Progenitor cell of endocrine pancreas (in vitro differentiated cells): Measurements from ENCODE around the gene LRRC3. TPM values are rescaled to one million over a fixed set of nuclear protein-coding genes. Genes with fewer than 3 reads are reported as not detected.
A peak's percentile ranks its signal among the peaks of the same experiment; 100 is the strongest.

Experiments used
- DNase-seq: peaks from one replicate; pipeline ENCODE4 v3.0.0; 2021; ENCODE audit warnings: low spot score; ENCODE audit not compliant: unreplicated experiment
- H3K27ac Mint-ChIP-seq: 2 replicates; pipeline ENCODE4 v1.8.0; 2021; ENCODE audit warnings: mild to moderate bottlenecking, moderate library complexity, mixed read lengths
- H3K27me3 Mint-ChIP-seq: 2 replicates; pipeline ENCODE4 v1.8.0; 2021; ENCODE audit warnings: mixed read lengths
- H3K36me3 Mint-ChIP-seq: 2 replicates; pipeline ENCODE4 v1.8.0; 2022; ENCODE audit warnings: mixed read lengths; ENCODE audit not compliant: insufficient read depth
- H3K4me1 Mint-ChIP-seq: 2 replicates; pipeline ENCODE4 v1.8.0; 2021; ENCODE audit warnings: low read depth, mixed read lengths
- H3K4me3 Mint-ChIP-seq: 2 replicates; pipeline ENCODE4 v1.8.0; 2021; ENCODE audit warnings: low read depth, mild to moderate bottlenecking, moderate library complexity, mixed read lengths
- H3K9me3 Mint-ChIP-seq: 2 replicates; pipeline ENCODE4 v1.8.0; 2021; ENCODE audit warnings: low read depth, mixed read lengths
- total RNA-seq: library from RNA; stranded (reverse); gene quantifications from 2 replicates; pipeline ENCODE4 v1.2.1, GENCODE V29; 2021
- TF ChIP-seq, protein P1 (sequence below): fragments of 200-600 bp; sonication (generic); IDR thresholded peaks from one replicate; pipeline ENCODE4 v1.5.0; 2021; ENCODE audit warnings: antibody characterized with exemption, mild to moderate bottlenecking; ENCODE audit not compliant: unreplicated experiment

The LRRC3 gene
- total RNA-seq, 1 donor from 2014 or later: 5.1 TPM

DNA sequence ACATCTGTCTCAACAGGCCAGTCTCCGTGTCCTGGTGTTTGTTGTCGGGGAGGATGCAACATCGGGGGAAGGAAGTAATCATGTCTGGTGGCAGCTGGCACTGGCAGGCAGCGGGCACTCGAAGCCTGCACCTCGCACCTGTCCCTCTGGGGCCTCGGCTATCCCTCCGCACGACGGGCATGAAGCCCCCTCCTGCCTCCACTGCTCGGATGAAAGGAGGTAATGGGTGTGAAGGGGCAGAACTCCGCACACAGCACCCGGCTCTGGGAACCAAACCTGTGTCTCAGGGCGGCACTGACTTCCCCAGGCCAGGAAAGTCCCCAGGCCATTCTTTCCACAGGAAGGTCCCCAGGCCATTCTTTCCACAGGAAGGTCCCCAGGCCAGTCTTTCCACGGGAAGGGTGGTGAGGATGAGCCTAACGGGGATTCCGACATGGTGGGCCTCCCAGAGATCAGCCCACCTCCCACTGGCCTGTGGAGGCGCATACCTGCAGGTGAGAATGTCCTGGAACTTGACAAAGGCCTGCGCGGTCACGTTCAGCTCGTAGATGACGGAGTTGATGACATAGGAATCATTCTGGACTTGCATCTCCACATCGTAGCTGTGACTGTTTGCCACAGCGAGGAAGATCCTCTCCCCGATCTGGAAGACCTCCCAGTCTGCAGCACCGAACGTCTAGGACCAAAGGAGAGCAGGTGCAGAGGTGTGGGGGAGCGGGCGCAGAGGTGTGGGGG is 53.6 kb downstream of the LRRC3 start:
- H3K4me3 Mint-ChIP-seq: no peak overlapping the region
- no peak overlapping the region for H3K27ac Mint-ChIP-seq
- TF ChIP-seq, protein P1, sequence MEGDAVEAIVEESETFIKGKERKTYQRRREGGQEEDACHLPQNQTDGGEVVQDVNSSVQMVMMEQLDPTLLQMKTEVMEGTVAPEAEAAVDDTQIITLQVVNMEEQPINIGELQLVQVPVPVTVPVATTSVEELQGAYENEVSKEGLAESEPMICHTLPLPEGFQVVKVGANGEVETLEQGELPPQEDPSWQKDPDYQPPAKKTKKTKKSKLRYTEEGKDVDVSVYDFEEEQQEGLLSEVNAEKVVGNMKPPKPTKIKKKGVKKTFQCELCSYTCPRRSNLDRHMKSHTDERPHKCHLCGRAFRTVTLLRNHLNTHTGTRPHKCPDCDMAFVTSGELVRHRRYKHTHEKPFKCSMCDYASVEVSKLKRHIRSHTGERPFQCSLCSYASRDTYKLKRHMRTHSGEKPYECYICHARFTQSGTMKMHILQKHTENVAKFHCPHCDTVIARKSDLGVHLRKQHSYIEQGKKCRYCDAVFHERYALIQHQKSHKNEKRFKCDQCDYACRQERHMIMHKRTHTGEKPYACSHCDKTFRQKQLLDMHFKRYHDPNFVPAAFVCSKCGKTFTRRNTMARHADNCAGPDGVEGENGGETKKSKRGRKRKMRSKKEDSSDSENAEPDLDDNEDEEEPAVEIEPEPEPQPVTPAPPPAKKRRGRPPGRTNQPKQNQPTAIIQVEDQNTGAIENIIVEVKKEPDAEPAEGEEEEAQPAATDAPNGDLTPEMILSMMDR: no peak
- no peaks in the 10 kb centered on the region for H3K9me3 Mint-ChIP-seq
- no peaks in the 10 kb centered on the region for H3K36me3 Mint-ChIP-seq
- H3K4me1 Mint-ChIP-seq: peaks cover 3% of the 10 kb centered on the region
- DNase-seq: no peak
- no peaks in the 10 kb centered on the region for H3K27me3 Mint-ChIP-seq

- Mint-ChIP-seq H3K9me3 (no peaks in the 10 kb centered on the region), H3K4me3 (no peak overlapping the region), H3K27me3 (no peaks in the 10 kb centered on the region), H3K27ac (no peak overlapping the region), H3K36me3 (no peaks in the 10 kb centered on the region), H3K4me1 (peaks cover 3% of the 10 kb centered on the region)
- DNase-seq: no peak
- TF ChIP-seq, protein P1: no peak
These were observed 54.2 kb downstream of the LRRC3 start for GRCh38 chr21:44509539-44509938.

DNA sequence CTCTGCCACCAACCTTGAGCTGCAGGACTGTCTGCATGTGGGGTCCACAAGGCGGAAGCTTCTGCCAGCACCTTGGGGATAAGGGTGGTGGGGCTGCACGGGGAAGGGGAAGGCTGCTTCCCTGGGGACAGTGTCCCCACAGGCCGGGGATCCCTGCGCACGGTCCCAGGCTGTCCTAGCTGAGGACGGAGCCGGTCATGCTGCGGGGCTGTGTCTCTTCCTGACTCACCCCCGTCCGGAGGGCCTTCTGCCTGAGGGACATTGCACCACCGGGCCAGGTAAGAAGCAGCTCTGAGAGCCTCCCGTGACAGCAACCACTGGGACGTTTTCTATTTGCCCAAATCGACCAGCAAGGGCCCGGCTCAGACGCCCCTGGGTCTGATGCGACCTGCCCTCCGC is 54.8 kb downstream of the LRRC3 start:
- Mint-ChIP-seq H3K9me3 (no peaks in the 10 kb centered on the region), H3K27me3 (no peaks in the 10 kb centered on the region), H3K36me3 (no peaks in the 10 kb centered on the region), H3K4me1 (peaks cover 3% of the 10 kb centered on the region), H3K4me3 (no peak overlapping the region), H3K27ac (no peak overlapping the region)
- TF ChIP-seq, protein P1: no peak
- DNase-seq: no peak

DNA sequence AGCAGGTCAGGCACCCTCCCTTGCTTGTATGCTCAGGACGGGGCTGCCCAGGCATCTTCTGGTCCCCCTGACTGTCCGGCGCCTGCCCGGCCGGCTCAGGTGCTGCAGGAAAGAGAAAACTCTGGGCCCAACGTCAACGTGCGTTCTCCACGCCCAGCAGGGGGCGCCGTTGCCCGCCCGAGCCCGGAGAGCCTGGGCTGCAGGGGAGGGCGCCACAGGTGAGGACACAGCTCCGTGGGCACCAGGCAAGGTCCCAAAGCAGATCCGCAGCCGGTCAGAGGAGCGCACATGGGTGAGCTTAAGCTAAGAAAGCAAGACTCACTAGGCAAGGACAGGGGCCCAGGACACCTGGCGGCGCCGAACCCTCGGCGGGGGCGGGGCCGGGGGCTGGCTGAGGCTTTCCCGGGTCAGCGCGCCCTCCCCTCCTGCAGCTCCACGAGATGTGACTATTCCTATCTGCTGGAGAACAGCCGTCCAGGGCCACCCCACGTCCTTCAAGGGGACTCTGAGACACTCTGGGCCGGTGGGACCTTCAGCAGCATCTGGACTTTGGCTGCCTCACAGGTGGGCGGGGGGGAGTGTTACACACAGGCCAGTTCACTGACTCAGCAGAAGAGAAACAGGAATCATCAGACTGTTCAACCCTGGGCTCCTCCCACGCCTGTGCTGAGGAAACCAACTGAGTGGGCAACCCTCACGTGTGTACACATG is 55.4 kb downstream of the LRRC3 start:
- no peaks in the 10 kb centered on the region for H3K36me3 Mint-ChIP-seq
- TF ChIP-seq, protein P1: peak; percentile 97

GRCh38 chr21:44511219-44511937 is 56.1 kb downstream of the LRRC3 start:
- Mint-ChIP-seq H3K4me3 (no peak overlapping the region), H3K36me3 (no peaks in the 10 kb centered on the region)

More for the DNA sequence above, 55.4 kb downstream of the LRRC3 start:
- Mint-ChIP-seq H3K27me3 (no peaks in the 10 kb centered on the region), H3K4me3 (no peak overlapping the region), H3K9me3 (no peaks in the 10 kb centered on the region), H3K4me1 (peaks cover 1% of the 10 kb centered on the region), H3K27ac (no peak overlapping the region)
- DNase-seq: peak; percentile 81

More at GRCh38 chr21:44511219-44511937, 56.1 kb downstream of the LRRC3 start:
- TF ChIP-seq, protein P1: no peak
- Mint-ChIP-seq H3K9me3 (no peaks in the 10 kb centered on the region), H3K4me1 (no peaks in the 10 kb centered on the region), H3K27me3 (no peaks in the 10 kb centered on the region), H3K27ac (no peak overlapping the region)
- no peak for DNase-seq
